HEK293T (cell line): ENCODE results near the gene RSRC1.
A peak's percentile ranks its signal among the peaks of the same experiment; 100 is the strongest.

Source experiments
- CTCF ChIA-PET: fragments of 350-600 bp; formaldehyde crosslinking; extraction: SDS; loops from one replicate; lab custom pipeline; 2021; ENCODE audit warnings: antibody characterized with exemption, inconsistent platforms; lab: Yijun Ruan, JAX
- POLR2A ChIA-PET: fragments of 350-600 bp; formaldehyde crosslinking; extraction: SDS; loops from one replicate; lab custom pipeline; 2020; ENCODE audit warnings: antibody characterized with exemption, inconsistent platforms; lab: Yijun Ruan, JAX
- DNase-seq: peaks from one replicate; pipeline ENCODE4 v3.0.0; 2012; ENCODE audit warnings: mixed read lengths; ENCODE audit errors: extremely low spot score
- ARNT ChIP-seq: fragments of 450-650 bp; IDR thresholded peaks from 2 replicates; pipeline ENCODE4 v1.6.1; 2017; ENCODE audit warnings: mild to moderate bottlenecking
- BHLHE40 ChIP-seq: fragments of 450-650 bp; IDR thresholded peaks from 2 replicates; pipeline ENCODE4 v1.6.1; 2016; ENCODE audit warnings: mild to moderate bottlenecking, moderate library complexity, borderline replicate concordance
- CTBP1 ChIP-seq: fragments of 450-650 bp; IDR thresholded peaks from 2 replicates; pipeline ENCODE4 v1.6.1; 2016; ENCODE audit warnings: borderline replicate concordance
- ELF4 ChIP-seq: fragments of 450-650 bp; IDR thresholded peaks from 2 replicates; pipeline ENCODE4 v1.6.1; 2017; ENCODE audit warnings: antibody characterized with exemption
- FOXA1 ChIP-seq: fragments of 450-650 bp; IDR thresholded peaks from 2 replicates; pipeline ENCODE4 v1.6.1; 2016; ENCODE audit warnings: mild to moderate bottlenecking
- FOXK2 ChIP-seq: fragments of 450-650 bp; IDR thresholded peaks from 2 replicates; pipeline ENCODE4 v1.6.1; 2016; ENCODE audit warnings: mild to moderate bottlenecking
- FOXM1 ChIP-seq: fragments of 450-650 bp; IDR thresholded peaks from 2 replicates; pipeline ENCODE4 v1.6.1; 2017; ENCODE audit warnings: mild to moderate bottlenecking, borderline replicate concordance
- HDGF ChIP-seq: fragments of 450-650 bp; IDR thresholded peaks from 2 replicates; pipeline ENCODE4 v1.6.1; 2017; ENCODE audit warnings: antibody characterized with exemption, borderline replicate concordance
- L3MBTL2 ChIP-seq: fragments of 450-650 bp; conservative IDR thresholded peaks from 2 replicates; pipeline ENCODE4 v1.6.1; 2016; ENCODE audit warnings: mild to moderate bottlenecking
- LEF1 ChIP-seq: fragments of 450-650 bp; IDR thresholded peaks from 2 replicates; pipeline ENCODE4 v1.6.1; 2017; ENCODE audit warnings: mild to moderate bottlenecking, borderline replicate concordance
- NFRKB ChIP-seq: fragments of 450-650 bp; IDR thresholded peaks from 2 replicates; pipeline ENCODE4 v1.6.1; 2016; ENCODE audit warnings: mild to moderate bottlenecking, moderate library complexity
- SP1 ChIP-seq: fragments of 450-650 bp; IDR thresholded peaks from 2 replicates; pipeline ENCODE4 v1.6.1; 2017
- SUZ12 ChIP-seq: fragments of 450-650 bp; IDR thresholded peaks from 2 replicates; pipeline ENCODE4 v1.6.1; 2016; ENCODE audit warnings: mild to moderate bottlenecking
- TARDBP ChIP-seq: fragments of 450-650 bp; IDR thresholded peaks from 2 replicates; pipeline ENCODE4 v1.6.1; 2016
- ZNF384 ChIP-seq: fragments of 450-650 bp; IDR thresholded peaks from 2 replicates; pipeline ENCODE4 v1.6.1; 2016
- TF ChIP-seq, protein P1 (sequence below): fragments of 450-650 bp; IDR thresholded peaks from 2 replicates; pipeline ENCODE4 v1.6.1; 2016

The RSRC1 gene

DNA sequence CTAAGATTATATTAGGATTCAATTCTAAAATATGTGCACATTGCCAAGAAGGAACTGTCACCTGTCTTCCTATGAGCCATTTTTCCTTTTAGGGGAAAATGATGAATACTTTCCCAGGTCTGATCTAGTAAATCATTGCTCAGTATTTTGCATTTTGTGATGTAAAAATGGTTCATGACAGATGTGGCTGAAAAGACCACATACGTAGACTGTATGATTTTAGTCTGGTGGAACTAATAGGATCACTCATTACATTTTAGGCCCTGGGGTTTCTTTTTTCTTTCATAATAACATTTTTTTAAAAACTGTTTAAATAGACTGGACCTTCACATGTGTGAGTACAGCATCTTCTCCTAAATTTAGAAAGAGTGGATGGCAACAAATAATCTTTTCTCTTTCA is 259.4 kb downstream of the RSRC1 start:
- CTCF ChIA-PET = no interaction called here
- no peak for TF ChIP-seq NFRKB
- no peak for TF ChIP-seq L3MBTL2
- TF ChIP-seq SUZ12 = no peak
- POLR2A ChIA-PET = no interaction called here
- DNase-seq = no peak

DNA sequence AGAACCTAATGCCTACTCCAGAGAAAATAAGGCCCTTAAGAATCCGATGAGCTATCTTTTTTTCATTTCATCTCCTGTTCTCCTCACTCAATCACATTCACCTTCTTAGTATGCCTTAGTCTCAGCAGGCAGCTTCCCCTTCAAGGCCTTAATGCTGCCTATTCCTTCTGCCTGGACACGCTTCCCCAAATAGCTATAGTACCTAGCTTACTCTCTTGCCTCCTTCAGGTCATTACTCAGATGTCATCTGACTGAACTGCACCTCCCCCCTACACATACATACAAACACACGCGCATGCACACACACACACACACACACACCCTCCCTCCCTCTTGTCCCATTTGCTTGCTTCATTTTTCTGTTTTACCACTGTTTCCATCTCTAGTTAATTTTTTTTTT is 269.6 kb downstream of the RSRC1 start:
- no peak for TF ChIP-seq SUZ12
- TF ChIP-seq LEF1 = no peak
- TF ChIP-seq HDGF = no peak
- TF ChIP-seq ARNT = no peak
- no peak for TF ChIP-seq FOXA1
- no peak for TF ChIP-seq TARDBP
- TF ChIP-seq, protein P1, sequence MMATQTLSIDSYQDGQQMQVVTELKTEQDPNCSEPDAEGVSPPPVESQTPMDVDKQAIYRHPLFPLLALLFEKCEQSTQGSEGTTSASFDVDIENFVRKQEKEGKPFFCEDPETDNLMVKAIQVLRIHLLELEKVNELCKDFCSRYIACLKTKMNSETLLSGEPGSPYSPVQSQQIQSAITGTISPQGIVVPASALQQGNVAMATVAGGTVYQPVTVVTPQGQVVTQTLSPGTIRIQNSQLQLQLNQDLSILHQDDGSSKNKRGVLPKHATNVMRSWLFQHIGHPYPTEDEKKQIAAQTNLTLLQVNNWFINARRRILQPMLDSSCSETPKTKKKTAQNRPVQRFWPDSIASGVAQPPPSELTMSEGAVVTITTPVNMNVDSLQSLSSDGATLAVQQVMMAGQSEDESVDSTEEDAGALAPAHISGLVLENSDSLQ = no peak
- TF ChIP-seq L3MBTL2 = no peak
- TF ChIP-seq NFRKB = no peak
- TF ChIP-seq SP1 = no peak
- TF ChIP-seq CTBP1 = no peak
- no peak for TF ChIP-seq FOXM1
- TF ChIP-seq BHLHE40 = no peak
- TF ChIP-seq ELF4 = no peak
- TF ChIP-seq ZNF384 = no peak
- no peak for TF ChIP-seq FOXK2
- CTCF ChIA-PET = no interaction called here
- POLR2A ChIA-PET = no interaction called here
- peak; percentile 10 for DNase-seq

DNA sequence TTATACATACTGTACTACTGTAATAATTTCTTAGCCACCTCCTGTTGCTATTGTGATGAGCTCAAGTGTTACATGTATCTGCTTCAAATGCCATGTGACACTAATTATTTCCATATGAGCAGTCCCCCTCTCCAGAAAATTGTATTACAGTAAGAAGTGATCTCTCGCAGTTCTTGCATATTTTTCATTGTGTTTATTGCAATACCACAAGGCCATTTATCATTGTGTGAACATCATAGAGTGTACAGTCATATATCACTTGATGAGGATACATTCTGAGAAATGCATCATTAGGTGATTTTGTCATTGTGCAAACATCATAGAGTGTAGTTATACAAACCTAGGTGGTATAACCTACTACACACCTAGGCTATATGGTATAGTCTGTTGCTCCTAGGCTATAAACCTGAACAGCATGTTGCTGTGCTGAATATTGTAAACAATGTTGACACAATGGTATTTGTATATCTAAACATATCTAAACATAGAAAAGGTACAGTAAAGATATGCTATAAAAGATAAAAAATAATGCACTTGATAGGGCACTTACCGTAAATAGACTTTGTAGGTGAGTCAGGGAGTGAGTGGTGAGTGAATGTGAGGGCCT is 271.5 kb downstream of the RSRC1 start:
- no peak for DNase-seq
- POLR2A ChIA-PET = no interaction called here
- TF ChIP-seq LEF1 (no peak), CTBP1 (no peak), FOXK2 (no peak), SP1 (no peak), TARDBP (no peak), HDGF (no peak), L3MBTL2 (no peak), ZNF384 (no peak), SUZ12 (no peak)
- TF ChIP-seq, protein P1 = no peak
- CTCF ChIA-PET = no interaction called here

DNA sequence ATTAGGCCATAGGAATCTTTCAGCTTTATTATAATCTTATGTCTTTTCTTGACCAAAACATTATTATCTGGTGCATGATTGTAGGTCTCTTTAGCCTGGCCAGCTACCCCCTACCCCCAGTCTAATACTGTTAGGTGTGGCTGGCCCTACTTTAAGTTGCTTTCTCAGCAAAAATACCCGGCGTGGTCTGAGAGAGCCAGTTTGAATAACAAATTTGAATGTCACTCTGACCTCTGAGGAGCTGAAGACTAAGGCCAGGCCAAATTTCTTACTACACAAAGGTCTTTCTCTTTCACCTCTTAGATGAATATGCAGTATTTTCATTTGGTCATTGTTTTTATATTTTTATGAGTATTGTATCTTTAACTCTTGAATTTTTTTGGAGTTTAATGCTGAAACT is 272.6 kb downstream of the RSRC1 start:
- ChIA-PET POLR2A (no interaction called here), CTCF (no interaction called here)
- no peak for DNase-seq
- TF ChIP-seq L3MBTL2 (no peak), LEF1 (no peak), BHLHE40 (no peak), TARDBP (no peak), NFRKB (no peak), FOXA1 (no peak)
- TF ChIP-seq, protein P1 = no peak

- TF ChIP-seq CTBP1 (no peak), HDGF (no peak), LEF1 (no peak), FOXK2 (no peak), SUZ12 (no peak), SP1 (no peak), ZNF384 (no peak), ELF4 (no peak), L3MBTL2 (no peak), ARNT (no peak), NFRKB (no peak), FOXM1 (no peak), BHLHE40 (no peak)
- ChIA-PET CTCF (no interaction called here), POLR2A (no interaction called here)
- DNase-seq = no peak
These were observed 274.1 kb downstream of the RSRC1 start for GRCh38 chr3:158384019-158384418.

- DNase-seq = no peak
- POLR2A ChIA-PET = no interaction called here
- TF ChIP-seq FOXK2 = no peak
- CTCF ChIA-PET = no interaction called here
These were observed 285.5 kb downstream of the RSRC1 start for GRCh38 chr3:158395421-158395820.

DNA sequence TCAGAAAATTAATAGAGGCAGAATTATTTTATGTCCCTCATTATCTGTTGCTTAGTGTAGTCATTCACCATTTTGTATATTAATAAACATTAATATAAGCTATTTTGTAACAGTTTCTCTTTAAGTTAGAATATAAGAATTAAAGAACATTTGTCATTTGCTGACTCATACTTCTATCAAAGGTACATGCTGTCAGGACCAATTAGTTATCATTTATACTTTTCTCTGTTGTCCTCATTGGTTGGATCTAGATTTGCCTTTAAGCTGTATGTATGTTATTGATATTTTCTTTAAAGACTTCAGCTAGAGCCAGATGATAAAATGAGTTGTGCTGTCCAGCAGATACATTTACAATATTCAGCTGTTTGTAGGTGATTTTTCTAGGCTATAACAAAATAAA is 292.7 kb downstream of the RSRC1 start:
- TF ChIP-seq ZNF384 (no peak), ELF4 (no peak)
- TF ChIP-seq, protein P1 = peak; percentile 10; the same call in 1 of the 2 replicates

More for the DNA sequence above, 292.7 kb downstream of the RSRC1 start:
- CTCF ChIA-PET = no interaction called here
- POLR2A ChIA-PET = no interaction called here
- DNase-seq = no peak
